CD4-positive, alpha-beta memory T cell (primary cell): ENCODE results near the gene RTN4. TPM values are rescaled to one million over a fixed set of nuclear protein-coding genes. Genes with fewer than 3 reads are reported as not detected.

ENCODE experiments used
- CTCF ChIA-PET: fragments of 350-600 bp; sonication (Branson Sonifier 250); formaldehyde crosslinking; loops from one replicate; lab custom pipeline; 2021; ENCODE audit warnings: inconsistent platforms; ENCODE audit not compliant: partially characterized antibody; lab: Charles Lee
- POLR2A ChIA-PET: fragments of 350-600 bp; sonication (Branson Sonifier 250); formaldehyde crosslinking; loops from one replicate; lab custom pipeline; 2021; ENCODE audit not compliant: partially characterized antibody; lab: Charles Lee
- DNase-seq, 5 donors: peaks; one replicate each; pipeline versions ENCODE4 v3.0.0 to v3.0.0-alpha.2; 2020 to 2022; ENCODE audit warnings: mixed read lengths in 1 of 5
- H3K27ac ChIP-seq: one replicate; pipeline ENCODE4 v1.7.0; 2013; ENCODE audit warnings: low read depth, low read length
- H3K27me3 ChIP-seq: 2 replicates; pipeline ENCODE4 v1.7.0; 2013; ENCODE audit warnings: mild to moderate bottlenecking, low read length, moderate library complexity; ENCODE audit not compliant: insufficient read depth
- H3K36me3 ChIP-seq: 2 replicates; pipeline ENCODE4 v1.7.0; 2013; ENCODE audit warnings: mild to moderate bottlenecking, low read length, moderate library complexity; ENCODE audit not compliant: insufficient read depth
- H3K4me1 ChIP-seq: 2 replicates; pipeline ENCODE4 v1.7.0; 2013; ENCODE audit warnings: mild to moderate bottlenecking, low read length, moderate library complexity; ENCODE audit not compliant: insufficient read depth
- H3K4me3 ChIP-seq, 2 donors: one replicate each; pipeline ENCODE4 v1.7.0; 2013; ENCODE audit warnings: low read length in 2 of 2, mild to moderate bottlenecking in 1 of 2
- H3K9me3 ChIP-seq, 2 donors: one replicate each; pipeline ENCODE4 v1.7.0; 2013; ENCODE audit warnings: low read length in 2 of 2, control low read depth in 1 of 2; ENCODE audit not compliant: control insufficient read depth in 1 of 2
- H3K27ac Mint-ChIP-seq, 7 donors: one replicate each; pipeline ENCODE4 v1.8.0; 2020 to 2021; ENCODE audit warnings: mixed read lengths in 7 of 7, mild to moderate bottlenecking in 6 of 7, inconsistent platforms in 3 of 7, moderate library complexity in 3 of 7
- H3K27me3 Mint-ChIP-seq, 2 donors: one replicate each; pipeline ENCODE4 v1.8.0; 2020 to 2021; ENCODE audit warnings: mixed read lengths in 2 of 2
- H3K36me3 Mint-ChIP-seq, 2 donors: one replicate each; pipeline ENCODE4 v1.8.0; 2020 to 2021; ENCODE audit warnings: mixed read lengths in 2 of 2, inconsistent platforms in 1 of 2, mild to moderate bottlenecking in 1 of 2
- H3K4me1 Mint-ChIP-seq, 4 donors: one replicate each; pipeline ENCODE4 v1.8.0; 2020 to 2021; ENCODE audit warnings: mixed read lengths in 4 of 4, mild to moderate bottlenecking in 1 of 4
- H3K4me3 Mint-ChIP-seq, 8 donors: one replicate each; pipeline ENCODE4 v1.8.0; 2020 to 2021; ENCODE audit warnings: mixed read lengths in 8 of 8, mild to moderate bottlenecking in 7 of 8, moderate library complexity in 6 of 8, inconsistent platforms in 3 of 8
- H3K9me3 Mint-ChIP-seq, 8 donors: one replicate each; pipeline ENCODE4 v1.8.0; 2020 to 2021; ENCODE audit warnings: mixed read lengths in 8 of 8, mild to moderate bottlenecking in 5 of 8, inconsistent platforms in 3 of 8, moderate library complexity in 1 of 8
- intact Hi-C: fragments of 100-400 bp; cut with micrococcal nuclease; formaldehyde crosslinking; loops from one replicate; pipeline ENCODE4 v1.15.1; 2023
- polyA plus RNA-seq, 2 donors: library from polyadenylated mRNA; unstranded; fragments of 300-500 nt; fragmentation: Illumina TruSeq; gene quantifications; one replicate each; pipeline ENCODE4 v1.2.3, GENCODE V29; 2021
- total RNA-seq, 2 experiments: library from RNA; stranded (reverse); gene quantifications; one replicate each; pipeline ENCODE4 v1.2.3, GENCODE V29; 2021

Gene RTN4
- total and polyA plus RNA-seq, 4 experiments from 2014 or later = 73.8 to 90.0 (median 85.2) TPM

DNA sequence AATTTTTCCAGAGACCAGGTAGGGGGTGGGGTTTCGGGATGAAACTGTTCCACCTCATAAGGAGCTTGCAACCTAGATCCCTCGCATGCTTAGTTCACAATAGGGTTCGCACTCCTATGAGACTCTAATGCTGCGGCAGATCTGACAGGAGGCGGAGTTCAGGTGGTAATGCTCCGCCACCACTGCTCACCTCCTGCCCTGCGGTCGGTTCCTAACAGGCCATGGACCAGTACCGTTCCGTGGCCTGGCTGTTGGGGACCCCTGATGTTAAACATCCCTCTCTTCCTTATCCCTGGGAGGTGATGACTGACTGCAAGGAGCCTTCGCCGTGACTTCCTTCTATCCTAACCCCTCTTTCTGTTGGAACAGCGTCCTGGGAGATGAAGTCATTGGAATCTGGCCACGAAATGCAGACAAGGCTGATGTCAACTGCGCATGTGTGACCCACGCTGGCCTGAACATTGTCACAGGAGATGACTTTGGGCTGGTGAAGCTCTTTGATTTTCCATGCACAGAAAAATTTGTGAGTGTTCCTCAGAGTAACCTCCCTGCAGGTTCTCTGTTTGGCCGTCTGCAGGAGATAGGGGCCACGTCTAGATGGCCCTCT lies 82.4 kb downstream of the RTN4 start:
- Mint-ChIP-seq H3K4me1 (peaks cover 32 to 50% (median 37%) of the 10 kb centered on the region in 4 donors), H3K27ac (peak overlapping the region in 2 of 7 donors; percentile 36 to 70), H3K4me3 (peak overlapping the region in 2 of 8 donors; percentile 8 to 20), H3K27me3 (no peaks in the 10 kb centered on the region), H3K9me3 (peaks cover 0 to 10% (median 2%) of the 10 kb centered on the region in 8 donors), H3K36me3 (peaks cover 44 to 55% of the 10 kb centered on the region in 2 donors)
- POLR2A ChIA-PET = no interaction called here
- Histone ChIP-seq H3K27me3 (no peaks in the 10 kb centered on the region), H3K4me3 (no peak overlapping the region), H3K27ac (no peak overlapping the region), H3K36me3 (peaks cover 3% of the 10 kb centered on the region), H3K9me3 (peaks cover 0 to 5% of the 10 kb centered on the region in 2 donors), H3K4me1 (peaks cover 37% of the 10 kb centered on the region)
- CTCF ChIA-PET = no interaction called here
- DNase-seq = no peak
- intact Hi-C loops = no loop called here

DNA sequence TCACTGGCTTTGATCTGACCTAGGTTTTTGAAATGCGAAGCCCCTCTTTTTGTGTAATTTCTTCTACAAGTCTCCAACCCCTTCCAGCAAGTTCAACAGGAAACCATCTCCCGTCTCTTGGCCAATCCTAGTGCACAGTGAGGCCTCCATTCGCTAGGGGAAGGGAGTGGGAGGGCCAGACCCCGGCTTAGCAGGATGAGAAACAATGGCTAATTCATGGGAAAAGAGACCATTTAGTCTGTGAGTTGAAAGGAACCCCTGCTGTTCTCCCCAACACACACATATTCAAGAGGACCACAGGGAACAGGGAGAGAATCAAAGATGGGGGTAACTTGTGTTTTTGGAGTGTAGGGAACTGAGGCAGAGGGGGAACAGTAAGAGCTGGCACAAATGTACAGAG lies 83.0 kb downstream of the RTN4 start:
- no peak for DNase-seq
- H3K9me3 Mint-ChIP-seq = peaks cover 0 to 10% (median 2%) of the 10 kb centered on the region in 8 donors
- peaks cover 32 to 50% (median 38%) of the 10 kb centered on the region in 4 donors for H3K4me1 Mint-ChIP-seq
- H3K27me3 ChIP-seq = no peaks in the 10 kb centered on the region
- intact Hi-C loops = no loop called here
- H3K27ac Mint-ChIP-seq = peak overlapping the region in 2 of 7 donors; percentile 17 to 70
- peaks cover 39 to 52% of the 10 kb centered on the region in 2 donors for H3K36me3 Mint-ChIP-seq
- H3K27ac ChIP-seq = no peak overlapping the region
- no peaks in the 10 kb centered on the region for H3K27me3 Mint-ChIP-seq
- ChIA-PET CTCF (interaction anchor here (1.4 kb wide), 1 partner anchor 67 kb away, joined by 3 read pairs; no protein-coding TSS in a partner anchor), POLR2A (no interaction called here)
- H3K36me3 ChIP-seq = peaks cover 3% of the 10 kb centered on the region
- peaks cover 37% of the 10 kb centered on the region for H3K4me1 ChIP-seq
- peaks cover 0 to 5% of the 10 kb centered on the region in 2 donors for H3K9me3 ChIP-seq
- no peak overlapping the region for H3K4me3 ChIP-seq
- no peak overlapping the region for H3K4me3 Mint-ChIP-seq

DNA sequence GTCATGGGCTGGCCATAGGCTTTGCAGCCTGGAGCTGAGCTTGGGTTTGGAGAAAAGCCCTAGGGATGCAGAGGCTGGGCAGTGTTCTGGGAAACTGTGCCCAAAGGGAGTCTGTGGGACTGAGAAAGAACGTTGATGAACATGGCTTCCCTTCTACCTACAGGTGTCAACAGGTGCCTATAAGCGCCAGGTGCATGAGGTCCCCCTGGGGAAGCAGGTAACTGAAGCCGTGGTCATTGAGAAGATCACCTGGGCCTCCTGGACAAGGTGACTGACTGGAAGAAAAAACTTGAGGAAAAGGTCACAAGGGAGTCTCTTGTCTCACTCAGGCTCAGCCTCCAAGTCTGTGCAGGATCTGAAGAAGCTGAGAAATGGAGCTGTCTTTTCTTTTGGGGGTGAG lies 83.4 kb downstream of the RTN4 start:
- POLR2A ChIA-PET = interaction anchor here (2.1 kb wide), 1 partner anchor 10 kb away, joined by 8 read pairs; no protein-coding TSS in a partner anchor
- peaks cover 38 to 52% of the 10 kb centered on the region in 2 donors for H3K36me3 Mint-ChIP-seq
- CTCF ChIA-PET = interaction anchor here (1.4 kb wide), 2 partner anchors 44 to 67 kb away, joined by 3 read pairs; no protein-coding TSS in a partner anchor
- Histone ChIP-seq H3K9me3 (peaks cover 0 to 5% of the 10 kb centered on the region in 2 donors), H3K4me3 (no peak overlapping the region), H3K36me3 (peaks cover under 1% of the 10 kb centered on the region), H3K27ac (no peak overlapping the region), H3K27me3 (no peaks in the 10 kb centered on the region), H3K4me1 (peaks cover 37% of the 10 kb centered on the region)
- peak overlapping the region in 5 of 8 donors; percentile 15 to 67 (median 35) for H3K4me3 Mint-ChIP-seq
- intact Hi-C loops = no loop called here
- DNase-seq = no peak
- H3K27me3 Mint-ChIP-seq = no peaks in the 10 kb centered on the region
- H3K9me3 Mint-ChIP-seq = peaks cover 0 to 10% (median 2%) of the 10 kb centered on the region in 8 donors
- H3K4me1 Mint-ChIP-seq = peaks cover 32 to 50% (median 38%) of the 10 kb centered on the region in 4 donors
- peak overlapping the region in 6 of 7 donors; percentile 29 to 89 (median 46) for H3K27ac Mint-ChIP-seq

GRCh38 chr2:54966165-54966832 lies 84.0 kb downstream of the RTN4 start:
- no peak overlapping the region for H3K27ac ChIP-seq
- Mint-ChIP-seq H3K27ac (peak overlapping the region; percentile 5 to 89 (median 57)), H3K9me3 (peaks cover 0 to 10% (median 2%) of the 10 kb centered on the region in 8 donors), H3K4me1 (peaks cover 32 to 50% (median 38%) of the 10 kb centered on the region in 4 donors), H3K36me3 (peaks cover 34 to 47% of the 10 kb centered on the region in 2 donors), H3K4me3 (peak overlapping the region in 6 of 8 donors; percentile 49 to 72 (median 56)), H3K27me3 (no peaks in the 10 kb centered on the region)
- CTCF ChIA-PET = interaction anchor here (1.4 kb wide), 2 partner anchors 45 to 66 kb away, joined by 3 read pairs; no protein-coding TSS in a partner anchor
- no peak overlapping the region for H3K4me3 ChIP-seq
- no peaks in the 10 kb centered on the region for H3K27me3 ChIP-seq
- DNase-seq = peak in 2 of 5 donors; percentile 10 to 16
- peaks cover 0 to 5% of the 10 kb centered on the region in 2 donors for H3K9me3 ChIP-seq
- intact Hi-C loops = no loop called here
- POLR2A ChIA-PET = interaction anchor here (1.3 to 2.3 kb wide), 6 partner anchors 9 to 83 kb away, joined by 3 to 9 read pairs (median 4); partner anchors contain the start of gene RTN4
- H3K4me1 ChIP-seq = peaks cover 37% of the 10 kb centered on the region
- H3K36me3 ChIP-seq = no peaks in the 10 kb centered on the region

DNA sequence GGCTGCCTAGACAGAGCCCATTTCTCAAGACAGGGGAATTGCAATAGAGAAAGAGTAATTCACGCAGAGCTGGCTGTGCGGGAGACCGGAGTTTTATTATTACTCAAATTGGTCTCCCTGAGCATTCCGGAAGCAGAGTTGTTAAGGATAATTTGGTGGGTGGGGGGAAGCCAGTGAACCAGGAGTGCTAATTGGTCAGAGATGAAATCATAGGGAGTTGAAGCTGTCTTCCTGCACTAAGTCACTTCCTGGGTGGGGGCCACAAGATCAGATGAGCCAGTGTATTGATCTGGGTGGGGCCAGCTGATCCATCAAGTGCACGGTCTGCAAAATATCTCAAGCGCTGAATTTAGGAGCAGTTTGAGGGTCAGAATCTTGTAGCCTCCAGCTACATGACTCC lies 84.8 kb downstream of the RTN4 start:
- Histone ChIP-seq H3K27me3 (no peaks in the 10 kb centered on the region), H3K36me3 (no peaks in the 10 kb centered on the region), H3K27ac (no peak overlapping the region), H3K4me1 (peaks cover 37% of the 10 kb centered on the region), H3K9me3 (peaks cover 0 to 5% of the 10 kb centered on the region in 2 donors), H3K4me3 (no peak overlapping the region)
- CTCF ChIA-PET = interaction anchor here (0.6 kb wide), 1 partner anchor 9 kb away, joined by 3 read pairs; no protein-coding TSS in a partner anchor
- Mint-ChIP-seq H3K4me3 (peak overlapping the region; percentile 11 to 71 (median 62)), H3K36me3 (peaks cover 25 to 39% of the 10 kb centered on the region in 2 donors), H3K27me3 (no peaks in the 10 kb centered on the region), H3K4me1 (peaks cover 32 to 55% (median 40%) of the 10 kb centered on the region in 4 donors), H3K9me3 (peaks cover 0 to 10% (median 2%) of the 10 kb centered on the region in 8 donors), H3K27ac (peak overlapping the region; percentile 53 to 91 (median 87))
- POLR2A ChIA-PET = interaction anchor here (1.0 to 2.3 kb wide), 7 partner anchors 8 to 84 kb away, joined by 3 to 9 read pairs (median 4); partner anchors contain the start of gene RTN4
- intact Hi-C loops = no loop called here
- DNase-seq = no peak

DNA sequence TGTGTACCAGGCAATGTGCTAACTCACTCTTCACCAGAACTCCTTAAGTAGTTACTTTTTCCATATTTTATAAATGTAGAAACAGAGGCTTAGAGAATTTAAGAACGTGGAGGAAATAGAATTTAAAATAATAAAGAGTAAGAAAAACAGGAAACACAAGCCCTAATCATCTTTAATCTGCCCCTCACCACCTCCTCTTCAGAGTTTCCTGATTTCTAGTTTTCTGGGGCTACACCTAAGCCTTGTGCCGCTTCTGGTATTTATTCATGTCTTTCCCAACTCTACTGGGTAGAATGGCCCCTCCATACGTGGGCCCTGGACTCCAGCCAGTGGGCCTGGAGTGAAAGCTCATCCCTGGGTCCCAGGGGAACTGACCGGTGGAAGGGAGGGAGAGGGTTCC lies 85.4 kb downstream of the RTN4 start:
- Mint-ChIP-seq H3K9me3 (peaks cover 0 to 10% (median 2%) of the 10 kb centered on the region in 8 donors), H3K27me3 (no peaks in the 10 kb centered on the region), H3K36me3 (peaks cover 19 to 34% of the 10 kb centered on the region in 2 donors), H3K4me3 (peak overlapping the region in 7 of 8 donors; percentile 40 to 71 (median 67)), H3K27ac (peak overlapping the region; percentile 53 to 91 (median 87)), H3K4me1 (peaks cover 32 to 56% (median 40%) of the 10 kb centered on the region in 4 donors)
- Histone ChIP-seq H3K9me3 (peaks cover 0 to 5% of the 10 kb centered on the region in 2 donors), H3K27ac (no peak overlapping the region), H3K4me3 (no peak overlapping the region), H3K27me3 (no peaks in the 10 kb centered on the region), H3K4me1 (peaks cover 37% of the 10 kb centered on the region), H3K36me3 (no peaks in the 10 kb centered on the region)
- ChIA-PET CTCF (interaction anchor here (0.6 kb wide), 1 partner anchor 8 kb away, joined by 3 read pairs; no protein-coding TSS in a partner anchor), POLR2A (interaction anchor here (1.0 to 2.3 kb wide), 6 partner anchors 8 to 85 kb away, joined by 3 to 9 read pairs (median 4); partner anchors contain the start of gene RTN4)
- DNase-seq = no peak
- intact Hi-C loops = no loop called here
